OCI-LY7 (cell line): ENCODE data around the gene KCTD17. TPM values are rescaled to one million over a fixed set of nuclear protein-coding genes. Genes with fewer than 3 reads are reported as not detected.
A peak's percentile ranks its signal among the peaks of the same experiment; 100 is the strongest.

ENCODE experiments used
- BruUV-seq: library from RNA; stranded (reverse); fragments of 400-500 nt; replicated peaks from 2 replicates; lab custom pipeline; 2021; lab: Mats Ljungman, UMichigan
- CTCF ChIA-PET: fragments of 300-600 bp; sonication (Branson Sonifier 250); formaldehyde crosslinking; loops from one replicate; lab custom pipeline; 2022; ENCODE audit warnings: antibody characterized with exemption; ENCODE audit not compliant: unreplicated experiment; lab: Charles Lee
- POLR2A ChIA-PET: fragments of 300-600 bp; sonication (Branson Sonifier 250); formaldehyde crosslinking; loops from one replicate; lab custom pipeline; 2022; ENCODE audit warnings: antibody characterized with exemption; lab: Charles Lee
- DNase-seq: peaks from one replicate; pipeline ENCODE4 v3.0.0-alpha.2; 2015; ENCODE audit warnings: low spot score
- H2AFZ ChIP-seq: fragments of 200-600 bp; sonication (generic), shearing (Covaris generic); 2 replicates; pipeline ENCODE4 v1.6.1; 2014; ENCODE audit warnings: mild to moderate bottlenecking, antibody characterized with exemption, low read length, moderate library complexity
- H3K27ac ChIP-seq: fragments of 200-600 bp; sonication (generic); 2 replicates; pipeline ENCODE4 v1.5.1; 2014; ENCODE audit warnings: mixed run types, low read depth, mild to moderate bottlenecking, moderate library complexity, low read length, inconsistent platforms; ENCODE audit not compliant: poor library complexity, severe bottlenecking
- H3K36me3 ChIP-seq: fragments of 200-600 bp; sonication (generic); 2 replicates; pipeline ENCODE4 v1.6.1; 2014; ENCODE audit warnings: mild to moderate bottlenecking, antibody characterized with exemption, low read length, moderate library complexity, mixed read lengths; ENCODE audit not compliant: insufficient read depth
- H3K4me1 ChIP-seq: fragments of 200-600 bp; sonication (generic); 2 replicates; pipeline ENCODE4 v1.5.1; 2014; ENCODE audit warnings: mild to moderate bottlenecking, low read length; ENCODE audit not compliant: insufficient read depth, poor library complexity, severe bottlenecking
- H3K4me2 ChIP-seq: fragments of 200-600 bp; sonication (generic); 2 replicates; pipeline ENCODE4 v1.6.1; 2014; ENCODE audit warnings: mild to moderate bottlenecking, low read length
- H3K4me3 ChIP-seq: fragments of 200-600 bp; sonication (generic); 2 replicates; pipeline ENCODE4 v1.5.1; 2014; ENCODE audit warnings: mild to moderate bottlenecking, low read depth, low read length; ENCODE audit not compliant: poor library complexity, severe bottlenecking
- H3K79me2 ChIP-seq: fragments of 200-600 bp; sonication (generic); 2 replicates; pipeline ENCODE4 v1.6.1; 2016; ENCODE audit warnings: low read depth, mild to moderate bottlenecking, low read length, moderate library complexity, mixed read lengths; ENCODE audit not compliant: insufficient read depth
- H3K9me2 ChIP-seq: fragments of 200-600 bp; sonication (generic); 2 replicates; pipeline ENCODE4 v1.6.1; 2016; ENCODE audit warnings: mild to moderate bottlenecking, low read length, mixed read lengths; ENCODE audit not compliant: insufficient read depth
- H3K9me3 ChIP-seq: fragments of 200-600 bp; sonication (generic); 2 replicates; pipeline ENCODE4 v1.6.1; 2014; ENCODE audit warnings: mild to moderate bottlenecking, mixed run types, low read length, mixed read lengths
- H4K20me1 ChIP-seq: fragments of 200-600 bp; sonication (generic); 2 replicates; pipeline ENCODE4 v1.6.1; 2014; ENCODE audit warnings: mild to moderate bottlenecking, antibody characterized with exemption, low read length, moderate library complexity, mixed read lengths; ENCODE audit not compliant: insufficient read depth
- CTCF ChIP-seq: fragments of 200-600 bp; sonication (generic); conservative IDR thresholded peaks from 2 replicates; pipeline ENCODE4 v1.5.1; 2014; ENCODE audit warnings: mild to moderate bottlenecking, antibody characterized with exemption, low read length, moderate library complexity, mixed read lengths
- EZH2phosphoT487 ChIP-seq: fragments of 200-600 bp; sonication (generic); IDR thresholded peaks from 2 replicates; pipeline ENCODE4 v1.6.1; 2018; ENCODE audit warnings: low read depth, borderline replicate concordance, mild to moderate bottlenecking, mixed run types, antibody characterized with exemption, low read length, moderate library complexity, mixed read lengths
- intact Hi-C: fragments of 100-400 bp; cut with micrococcal nuclease; formaldehyde crosslinking; loops from one replicate; pipeline ENCODE4 v1.10.0; 2022; ENCODE audit not compliant: unreplicated experiment
- total RNA-seq, 2 experiments: library from RNA; depleted of rRNA in 1 of 2; stranded (reverse); fragments of >200 nt in 1 of 2; shearing (Covaris generic) in 1 of 2; gene quantifications; 2 replicates each; pipeline ENCODE4 v1.2.3, GENCODE V29; 2014 to 2022

Gene KCTD17
- total RNA-seq, 2 experiments from 2014 or later: 17.7 to 21.7 TPM

GRCh38 chr22:37016134-37016910, 35.2 kb upstream of the KCTD17 start:
- no TSS peak for BruUV-seq
- Histone ChIP-seq H3K9me3 (no peaks in the 10 kb centered on the region), H3K79me2 (peaks cover 6% of the 10 kb centered on the region; the same call in 1 of the 2 replicates), H4K20me1 (no peaks in the 10 kb centered on the region), H3K4me3 (no peak overlapping the region), H3K27ac (no peak overlapping the region), H3K9me2 (no peaks in the 10 kb centered on the region), H3K4me2 (no peak overlapping the region), H3K4me1 (peaks cover 8% of the 10 kb centered on the region), H3K36me3 (no peaks in the 10 kb centered on the region), H2AFZ (no peak overlapping the region)
- intact Hi-C loops: loop anchor here (5.0 kb wide), 1 partner anchor 154 kb away; the partner anchor contains the start of gene NCF4
- ChIA-PET CTCF (no interaction called here), POLR2A (interaction anchor here (0.7 kb wide), 2 partner anchors 46 to 469 kb away, joined by 3 to 10 read pairs; no protein-coding TSS in a partner anchor)
- DNase-seq: no peak
- TF ChIP-seq CTCF (no peak), EZH2phosphoT487 (no peak)

GRCh38 chr22:37017356-37017755, 34.2 kb upstream of the KCTD17 start:
- intact Hi-C loops: loop anchor here (5.0 kb wide), 1 partner anchor 155 kb away; the partner anchor contains the start of gene NCF4
- Histone ChIP-seq H3K9me2 (no peaks in the 10 kb centered on the region), H4K20me1 (no peaks in the 10 kb centered on the region), H3K9me3 (no peaks in the 10 kb centered on the region), H3K4me3 (no peak overlapping the region), H2AFZ (no peak overlapping the region), H3K36me3 (no peaks in the 10 kb centered on the region), H3K4me2 (peak overlapping the region; percentile 32; the same call in 1 of the 2 replicates), H3K79me2 (peaks cover 6% of the 10 kb centered on the region; the same call in 1 of the 2 replicates), H3K27ac (no peak overlapping the region), H3K4me1 (peaks cover 13% of the 10 kb centered on the region)
- no peak for DNase-seq
- TF ChIP-seq EZH2phosphoT487 (no peak), CTCF (no peak)
- ChIA-PET POLR2A (no interaction called here), CTCF (no interaction called here)
- BruUV-seq: no TSS peak
